HepG2 (cell line): ENCODE data around the gene ZKSCAN4. TPM values are rescaled to one million over a fixed set of nuclear protein-coding genes. Genes with fewer than 3 reads are reported as not detected.

Experiments
- ETV6 ChIP-seq: sonication (generic); formaldehyde crosslinking; conservative IDR thresholded peaks from 2 replicates; pipeline ENCODE4 v1.4.0; 2020; ENCODE audit warnings: missing genetic modification reagents
- HNRNPK ChIP-seq: fragments of 200-400 bp; formaldehyde crosslinking; IDR thresholded peaks from 2 replicates; pipeline ENCODE4 v1.6.1; 2018; ENCODE audit warnings: low read length, low read depth, moderate library complexity, mild to moderate bottlenecking; ENCODE audit not compliant: poor library complexity, severe bottlenecking
- KAT7 ChIP-seq: IDR thresholded peaks from 2 replicates; pipeline ENCODE4 v1.6.1; 2018; ENCODE audit warnings: borderline replicate concordance, missing compliant biosample characterization
- MIER2 ChIP-seq: IDR thresholded peaks from 2 replicates; pipeline ENCODE4 v1.6.1; 2016; ENCODE audit warnings: missing biosample characterization, missing genetic modification reagents
- NFE2L1 ChIP-seq: sonication (generic); formaldehyde crosslinking; IDR thresholded peaks from 2 replicates; pipeline ENCODE4 v1.4.0; 2020; ENCODE audit warnings: missing genetic modification reagents, mild to moderate bottlenecking, borderline replicate concordance
- NFE2L2 ChIP-seq: fragments of 150-350 bp; IDR thresholded peaks from 2 replicates; pipeline ENCODE4 v1.6.1; 2014; ENCODE audit warnings: low read length
- RFXANK ChIP-seq: IDR thresholded peaks from 2 replicates; pipeline ENCODE4 v1.6.1; 2016
- RXRB ChIP-seq: IDR thresholded peaks from 2 replicates; pipeline ENCODE4 v1.6.1; 2016; ENCODE audit warnings: borderline replicate concordance, missing genetic modification reagents, missing compliant biosample characterization
- TAF1 ChIP-seq: sonication (generic); formaldehyde crosslinking; IDR thresholded peaks from 2 replicates; pipeline ENCODE4 v1.4.0; 2020; ENCODE audit warnings: missing genetic modification reagents
- TEAD3 ChIP-seq: optimal IDR thresholded peaks from 2 replicates; pipeline ENCODE3; 2016; ENCODE audit warnings: borderline replicate concordance
- ZBTB21 ChIP-seq: sonication (generic); formaldehyde crosslinking; IDR thresholded peaks from 2 replicates; pipeline ENCODE4 v1.4.0; 2020; ENCODE audit warnings: missing genetic modification reagents
- ZFX ChIP-seq: sonication (generic); formaldehyde crosslinking; IDR thresholded peaks from 2 replicates; pipeline ENCODE4 v1.4.0; 2020; ENCODE audit warnings: mild to moderate bottlenecking, low read depth, missing genetic modification reagents, moderate library complexity
- ZNF205 ChIP-seq: IDR thresholded peaks from 2 replicates; pipeline ENCODE4 v1.6.1; 2018; ENCODE audit warnings: missing biosample characterization, missing genetic modification reagents
- ZNF234 ChIP-seq: sonication (generic); formaldehyde crosslinking; conservative IDR thresholded peaks from 2 replicates; pipeline ENCODE4 v1.5.1; 2020; ENCODE audit warnings: mild to moderate bottlenecking, missing genetic modification reagents
- ZNF235 ChIP-seq: sonication (generic); formaldehyde crosslinking; IDR thresholded peaks from 2 replicates; pipeline ENCODE4 v1.8.1; 2023; ENCODE audit warnings: mild to moderate bottlenecking, missing genetic modification reagents, borderline replicate concordance
- ZNF263 ChIP-seq: sonication (generic); formaldehyde crosslinking; IDR thresholded peaks from 2 replicates; pipeline ENCODE4 v1.4.0; 2020; ENCODE audit warnings: missing genetic modification reagents
- ZNF264 ChIP-seq: sonication (generic); formaldehyde crosslinking; IDR thresholded peaks from 2 replicates; pipeline ENCODE4 v1.4.0; 2020; ENCODE audit warnings: missing genetic modification reagents
- ZNF335 ChIP-seq: sonication (generic); formaldehyde crosslinking; IDR thresholded peaks from 2 replicates; pipeline ENCODE4 v1.4.0; 2020; ENCODE audit warnings: missing genetic modification reagents
- ZNF33A ChIP-seq: sonication (generic); formaldehyde crosslinking; IDR thresholded peaks from 2 replicates; pipeline ENCODE4 v1.5.1; 2020; ENCODE audit warnings: missing genetic modification reagents, mild to moderate bottlenecking, moderate library complexity, borderline replicate concordance
- ZNF577 ChIP-seq: sonication (generic); formaldehyde crosslinking; IDR thresholded peaks from 2 replicates; pipeline ENCODE4 v1.4.0; 2020; ENCODE audit warnings: mild to moderate bottlenecking, low read depth, missing genetic modification reagents, borderline replicate concordance
- ZNF670 ChIP-seq: sonication (generic); formaldehyde crosslinking; IDR thresholded peaks from 2 replicates; pipeline ENCODE4 v1.8.0; 2022; ENCODE audit warnings: mild to moderate bottlenecking, missing genetic modification reagents, borderline replicate concordance
- ZNF747 ChIP-seq: sonication (generic); formaldehyde crosslinking; IDR thresholded peaks from 2 replicates; pipeline ENCODE4 v1.8.1; 2023; ENCODE audit warnings: missing genetic modification reagents, mild to moderate bottlenecking, borderline replicate concordance
- ZNF790 ChIP-seq: sonication (generic); formaldehyde crosslinking; IDR thresholded peaks from 2 replicates; pipeline ENCODE4 v1.8.0; 2022; ENCODE audit warnings: missing genetic modification reagents, mild to moderate bottlenecking, borderline replicate concordance
- polyA plus RNA-seq, 8 experiments: library from polyadenylated mRNA; depleted of rRNA in 3 of 8; stranded (reverse) in 7 of 8; unstranded in 1 of 8; fragments of >200 nt; fragmentation: Illumina TruSeq in 4 of 8; extraction: Trizol in 4 of 8; gene quantifications; 2 replicates each; pipeline versions ENCODE4 v1.2.1 to v1.2.3, GENCODE V29; 2011 to 2016; ENCODE audit warnings: low read depth in 4 of 8, missing spikeins in 1 of 8, mixed read lengths in 1 of 8; ENCODE audit not compliant: insufficient read depth in 1 of 8
- total RNA-seq, 5 experiments: library from RNA; depleted of rRNA; stranded (reverse); fragments of >200 nt; fragmentation: Illumina TruSeq; extraction: Trizol; gene quantifications; 2 replicates each; pipeline ENCODE4 v1.2.3, GENCODE V29; 2016; ENCODE audit warnings: low read depth in 1 of 5
- TF ChIP-seq, protein P1 (sequence below), 2 experiments: sonication (generic) in 1 of 2; formaldehyde crosslinking in 1 of 2; IDR thresholded peaks; 2 replicates each; pipeline versions ENCODE4 v1.4.0 to v1.6.1; 2018 to 2020; ENCODE audit warnings: missing genetic modification reagents in 2 of 2, borderline replicate concordance in 1 of 2, low read depth in 1 of 2, mild to moderate bottlenecking in 1 of 2, missing biosample characterization in 1 of 2
- TF ChIP-seq, protein P2 (sequence below): sonication (generic); formaldehyde crosslinking; IDR thresholded peaks from 2 replicates; pipeline ENCODE4 v1.5.0; 2020; ENCODE audit warnings: missing genetic modification reagents
- TF ChIP-seq, protein P3 (sequence below): IDR thresholded peaks from 2 replicates; pipeline ENCODE4 v1.6.1; 2016; ENCODE audit warnings: missing biosample characterization, missing genetic modification reagents, low read depth
- TF ChIP-seq, protein P4 (sequence below): IDR thresholded peaks from 2 replicates; pipeline ENCODE4 v1.6.1; 2018; ENCODE audit warnings: missing genetic modification reagents

ZKSCAN4 gene
- total and polyA plus RNA-seq, 2 of the 13 experiments (the other 11 are each of a cell fraction or from before 2014, with no cell fraction given) = 2.9 to 7.8 TPM

DNA sequence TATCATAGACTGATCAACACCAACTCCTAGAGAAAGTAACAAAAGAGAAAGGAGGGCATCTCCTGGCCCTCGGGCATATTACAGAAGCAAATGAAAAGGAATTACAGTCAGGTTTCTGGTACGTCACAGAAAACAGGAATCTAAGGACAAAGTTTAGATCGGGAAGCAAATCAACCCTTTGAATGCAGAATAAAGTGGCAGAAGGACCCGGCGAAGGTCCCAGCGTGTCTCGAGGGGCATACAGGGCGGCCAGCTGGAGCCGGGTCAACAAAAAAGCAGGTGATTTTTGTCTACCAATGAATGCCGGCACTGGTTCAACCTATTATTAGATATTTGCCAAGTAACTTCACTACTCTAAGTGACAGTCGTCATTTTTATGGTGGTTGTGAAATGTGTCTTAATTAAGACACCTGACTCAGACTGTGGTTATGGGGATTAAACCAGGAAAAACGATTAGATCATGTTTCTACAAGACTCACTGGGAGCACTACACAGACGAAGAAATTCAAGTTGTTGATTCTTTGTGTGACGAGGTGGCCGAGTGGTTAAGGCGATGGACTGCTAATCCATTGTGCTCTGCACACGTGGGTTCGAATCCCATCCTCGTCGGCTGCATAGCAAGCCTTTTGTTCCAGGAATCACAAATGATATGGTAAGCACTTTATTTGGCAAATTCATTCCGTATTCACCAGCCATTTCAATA lies 39.4 kb downstream of the ZKSCAN4 start (continued):
- no peak for TF ChIP-seq TAF1 (CRISPR knock-in tag)
- TF ChIP-seq ZNF747 (CRISPR knock-in tag) = no peak
- TF ChIP-seq ZNF235 (CRISPR knock-in tag) = no peak
- TF ChIP-seq KAT7 = 0 out of 2 replicates have a peak, but pooled peaks have one; percentile 54
- TF ChIP-seq ZBTB21 (CRISPR knock-in tag) = no peak
- TF ChIP-seq, protein P1, sequence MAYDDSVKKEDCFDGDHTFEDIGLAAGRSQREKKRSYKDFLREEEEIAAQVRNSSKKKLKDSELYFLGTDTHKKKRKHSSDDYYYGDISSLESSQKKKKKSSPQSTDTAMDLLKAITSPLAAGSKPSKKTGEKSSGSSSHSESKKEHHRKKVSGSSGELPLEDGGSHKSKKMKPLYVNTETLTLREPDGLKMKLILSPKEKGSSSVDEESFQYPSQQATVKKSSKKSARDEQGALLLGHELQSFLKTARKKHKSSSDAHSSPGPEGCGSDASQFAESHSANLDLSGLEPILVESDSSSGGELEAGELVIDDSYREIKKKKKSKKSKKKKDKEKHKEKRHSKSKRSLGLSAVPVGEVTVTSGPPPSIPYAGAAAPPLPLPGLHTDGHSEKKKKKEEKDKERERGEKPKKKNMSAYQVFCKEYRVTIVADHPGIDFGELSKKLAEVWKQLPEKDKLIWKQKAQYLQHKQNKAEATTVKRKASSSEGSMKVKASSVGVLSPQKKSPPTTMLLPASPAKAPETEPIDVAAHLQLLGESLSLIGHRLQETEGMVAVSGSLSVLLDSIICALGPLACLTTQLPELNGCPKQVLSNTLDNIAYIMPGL (CRISPR knock-in tag; IDR thresholded peaks at IDR 0.05; ENCODE audit: borderline replicate concordance in 1 of 2, low read depth in 1 of 2) = peak; percentile 97 to 99
- no peak for TF ChIP-seq ZNF264 (CRISPR knock-in tag)
- TF ChIP-seq HNRNPK = no peak
- TF ChIP-seq ZNF33A (CRISPR knock-in tag) = no peak
- peak; percentile 47; the same call in 1 of the 2 replicates for TF ChIP-seq RXRB (CRISPR knock-in tag)
- no peak for TF ChIP-seq ZNF670 (CRISPR knock-in tag)
- TF ChIP-seq, protein P2, sequence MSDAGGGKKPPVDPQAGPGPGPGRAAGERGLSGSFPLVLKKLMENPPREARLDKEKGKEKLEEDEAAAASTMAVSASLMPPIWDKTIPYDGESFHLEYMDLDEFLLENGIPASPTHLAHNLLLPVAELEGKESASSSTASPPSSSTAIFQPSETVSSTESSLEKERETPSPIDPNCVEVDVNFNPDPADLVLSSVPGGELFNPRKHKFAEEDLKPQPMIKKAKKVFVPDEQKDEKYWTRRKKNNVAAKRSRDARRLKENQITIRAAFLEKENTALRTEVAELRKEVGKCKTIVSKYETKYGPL = no peak
- TF ChIP-seq, protein P3, sequence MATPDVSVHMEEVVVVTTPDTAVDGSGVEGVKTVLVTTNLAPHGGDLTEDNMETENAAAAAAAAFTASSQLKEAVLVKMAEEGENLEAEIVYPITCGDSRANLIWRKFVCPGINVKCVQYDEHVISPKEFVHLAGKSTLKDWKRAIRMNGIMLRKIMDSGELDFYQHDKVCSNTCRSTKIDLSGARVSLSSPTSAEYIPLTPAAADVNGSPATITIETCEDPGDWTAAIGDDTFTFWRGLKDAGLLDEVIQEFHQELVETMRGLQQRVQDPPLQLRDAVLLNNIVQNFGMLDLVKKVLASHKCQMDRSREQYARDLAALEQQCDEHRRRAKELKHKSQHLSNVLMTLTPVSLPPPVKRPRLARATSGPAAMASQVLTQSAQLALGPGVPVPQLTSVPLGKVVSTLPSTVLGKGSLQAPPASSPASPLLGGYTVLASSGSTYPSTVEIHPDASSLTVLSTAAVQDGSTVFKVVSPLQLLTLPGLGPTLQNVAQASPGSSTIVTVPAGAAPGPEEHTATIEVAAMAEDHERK = no peak
- peak; percentile 61 for TF ChIP-seq TEAD3 (CRISPR knock-in tag)
- no peak for TF ChIP-seq ZNF790 (CRISPR knock-in tag)
- TF ChIP-seq MIER2 = 0 out of 2 replicates have a peak, but pooled peaks have one; percentile 45
- no peak for TF ChIP-seq NFE2L1 (CRISPR knock-in tag)
- no peak for TF ChIP-seq RFXANK (CRISPR knock-in tag)
- TF ChIP-seq ETV6 (CRISPR knock-in tag) = no peak; the same call in 1 of the 2 replicates
- TF ChIP-seq ZNF263 (CRISPR knock-in tag) = peak; percentile 92
- TF ChIP-seq ZNF335 (CRISPR knock-in tag) = no peak; the same call in 1 of the 2 replicates
- peak; percentile 78; the same call in 1 of the 2 replicates for TF ChIP-seq ZNF205 (CRISPR knock-in tag)
- TF ChIP-seq ZFX (CRISPR knock-in tag) = peak; percentile 8; the same call in 1 of the 2 replicates
- TF ChIP-seq ZNF234 (CRISPR knock-in tag) = no peak
- TF ChIP-seq, protein P4, sequence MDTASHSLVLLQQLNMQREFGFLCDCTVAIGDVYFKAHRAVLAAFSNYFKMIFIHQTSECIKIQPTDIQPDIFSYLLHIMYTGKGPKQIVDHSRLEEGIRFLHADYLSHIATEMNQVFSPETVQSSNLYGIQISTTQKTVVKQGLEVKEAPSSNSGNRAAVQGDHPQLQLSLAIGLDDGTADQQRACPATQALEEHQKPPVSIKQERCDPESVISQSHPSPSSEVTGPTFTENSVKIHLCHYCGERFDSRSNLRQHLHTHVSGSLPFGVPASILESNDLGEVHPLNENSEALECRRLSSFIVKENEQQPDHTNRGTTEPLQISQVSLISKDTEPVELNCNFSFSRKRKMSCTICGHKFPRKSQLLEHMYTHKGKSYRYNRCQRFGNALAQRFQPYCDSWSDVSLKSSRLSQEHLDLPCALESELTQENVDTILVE = no peak
- no peak for TF ChIP-seq NFE2L2
- no peak for TF ChIP-seq ZNF577 (CRISPR knock-in tag)
